8988T (cell line): ENCODE measurements around the gene TSEN54.

ENCODE experiments used
- DNase-seq: peaks from one replicate; pipeline ENCODE4 v3.0.0; 2011

TSEN54 gene

GRCh38 chr17:75489511-75489955, 26.8 kb upstream of the TSEN54 start:
- DNase-seq: no peak

- no peak for DNase-seq
Observed at GRCh38 chr17:75490173-75490743, 26.1 kb upstream of the TSEN54 start.

GRCh38 chr17:75490953-75491649, 25.2 kb upstream of the TSEN54 start:
- DNase-seq: no peak

DNA sequence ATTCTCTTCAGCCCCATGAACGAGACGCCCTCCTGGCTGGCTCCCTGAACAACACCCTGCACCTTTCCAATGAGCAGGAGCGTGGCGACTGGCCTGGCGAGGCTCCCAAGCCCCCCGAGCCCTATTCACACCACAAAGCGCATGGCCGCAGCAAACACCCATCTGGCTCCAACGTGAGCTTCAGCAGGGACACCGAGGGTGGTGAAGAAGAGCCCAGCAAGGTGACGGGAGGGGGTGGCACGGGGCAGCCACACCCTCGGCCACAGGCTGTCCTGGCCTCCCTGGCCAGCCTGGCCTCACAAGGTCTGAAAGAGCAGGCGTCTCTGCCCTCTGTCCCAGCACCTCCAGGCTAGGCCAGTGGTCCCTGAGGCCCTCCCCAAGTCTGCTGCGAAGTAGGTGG, 24.6 kb upstream of the TSEN54 start:
- no peak for DNase-seq

- no peak for DNase-seq
Observed at GRCh38 chr17:75492555-75493168, 23.7 kb upstream of the TSEN54 start.

GRCh38 chr17:75493476-75494129, 22.7 kb upstream of the TSEN54 start:
- no peak for DNase-seq

DNA sequence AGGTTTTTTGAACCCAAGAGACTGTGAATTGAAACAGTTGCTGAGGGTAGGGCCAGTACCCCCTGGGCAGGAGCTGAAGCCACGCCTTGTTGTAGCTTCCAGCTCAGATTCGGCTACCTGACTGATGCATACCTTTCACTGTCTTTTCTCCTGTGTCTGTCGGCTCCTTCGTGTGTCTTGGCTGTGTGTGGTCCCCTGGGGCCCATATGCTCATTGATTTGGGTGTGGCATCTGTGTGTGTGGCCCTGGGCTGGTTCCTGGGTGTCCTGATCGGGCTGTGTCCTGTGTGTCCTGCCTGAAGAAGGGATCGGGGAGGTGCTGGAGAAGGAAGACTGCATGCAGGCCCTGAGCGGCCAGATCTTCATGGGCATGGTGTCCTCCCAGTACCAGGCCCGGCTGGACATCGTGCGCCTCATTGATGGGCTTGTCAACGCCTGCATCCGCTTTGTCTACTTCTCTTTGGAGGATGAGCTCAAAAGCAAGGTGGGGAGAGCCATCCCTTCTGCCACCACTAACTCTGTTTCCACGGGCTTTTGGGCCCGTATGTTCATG, 21.9 kb upstream of the TSEN54 start:
- no peak for DNase-seq

- no peak for DNase-seq
Observed at GRCh38 chr17:75496005-75496404, 20.3 kb upstream of the TSEN54 start.

GRCh38 chr17:75498039-75498725, 18.1 kb upstream of the TSEN54 start:
- DNase-seq: no peak

DNA sequence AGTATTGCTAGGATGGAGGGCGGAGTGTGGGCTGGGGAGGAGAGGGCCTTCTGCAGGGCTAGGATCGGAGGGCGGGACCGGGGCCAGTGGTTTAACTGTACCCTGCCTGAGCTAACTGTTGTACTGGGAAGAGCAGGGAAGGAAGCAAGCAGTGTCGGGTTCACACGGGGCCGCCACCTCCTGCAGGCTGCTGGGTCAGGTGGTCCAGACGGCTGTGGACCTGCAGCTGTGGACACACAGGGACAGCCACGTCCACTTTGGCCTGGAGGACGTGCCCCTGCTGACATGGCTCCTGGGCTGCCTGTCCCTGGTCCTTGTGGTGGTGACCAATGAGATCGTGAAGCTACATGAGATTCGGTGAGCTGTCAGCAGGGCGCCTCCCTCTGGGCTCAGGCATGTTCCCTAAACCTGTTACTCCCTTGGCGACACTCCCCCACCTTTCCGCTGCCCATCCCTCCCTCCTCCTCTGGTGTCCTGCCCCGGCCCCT, 17.6 kb upstream of the TSEN54 start:
- DNase-seq: no peak

DNA sequence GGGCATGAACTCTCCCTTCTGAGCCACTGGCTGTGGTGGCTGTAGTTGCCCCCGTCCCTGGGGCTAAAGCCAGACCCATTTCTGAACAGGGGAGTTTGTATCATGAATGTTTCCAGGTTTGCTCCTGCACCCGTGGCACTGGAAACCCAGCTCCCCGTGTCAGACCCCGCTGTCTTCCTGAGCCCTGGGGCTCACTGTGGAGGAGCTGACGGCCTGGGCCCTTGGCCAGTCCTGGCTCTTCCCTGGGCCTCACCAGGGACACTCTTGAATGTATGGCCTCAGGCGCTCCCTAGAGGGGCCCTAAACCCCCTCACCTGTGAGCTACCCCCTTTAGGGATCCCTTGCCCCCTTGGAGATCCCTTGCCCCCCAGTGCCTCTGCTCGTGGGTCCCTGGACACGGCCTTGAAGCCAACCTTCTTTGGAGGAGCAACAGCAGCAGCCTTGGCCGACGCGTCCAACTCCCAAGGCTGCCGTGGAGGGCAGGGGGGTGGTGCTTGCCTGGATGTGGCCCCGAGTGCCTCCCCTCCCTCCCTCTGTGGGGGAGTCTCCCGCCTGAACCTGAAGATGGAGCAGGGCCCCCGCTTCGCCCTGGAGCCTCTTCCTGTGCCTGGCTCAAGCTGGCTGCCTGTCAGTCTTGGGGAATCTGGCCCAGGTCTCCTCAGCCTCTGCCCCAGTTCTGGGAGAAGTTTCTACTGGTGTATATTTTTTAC, 16.9 kb upstream of the TSEN54 start:
- no peak for DNase-seq

DNA sequence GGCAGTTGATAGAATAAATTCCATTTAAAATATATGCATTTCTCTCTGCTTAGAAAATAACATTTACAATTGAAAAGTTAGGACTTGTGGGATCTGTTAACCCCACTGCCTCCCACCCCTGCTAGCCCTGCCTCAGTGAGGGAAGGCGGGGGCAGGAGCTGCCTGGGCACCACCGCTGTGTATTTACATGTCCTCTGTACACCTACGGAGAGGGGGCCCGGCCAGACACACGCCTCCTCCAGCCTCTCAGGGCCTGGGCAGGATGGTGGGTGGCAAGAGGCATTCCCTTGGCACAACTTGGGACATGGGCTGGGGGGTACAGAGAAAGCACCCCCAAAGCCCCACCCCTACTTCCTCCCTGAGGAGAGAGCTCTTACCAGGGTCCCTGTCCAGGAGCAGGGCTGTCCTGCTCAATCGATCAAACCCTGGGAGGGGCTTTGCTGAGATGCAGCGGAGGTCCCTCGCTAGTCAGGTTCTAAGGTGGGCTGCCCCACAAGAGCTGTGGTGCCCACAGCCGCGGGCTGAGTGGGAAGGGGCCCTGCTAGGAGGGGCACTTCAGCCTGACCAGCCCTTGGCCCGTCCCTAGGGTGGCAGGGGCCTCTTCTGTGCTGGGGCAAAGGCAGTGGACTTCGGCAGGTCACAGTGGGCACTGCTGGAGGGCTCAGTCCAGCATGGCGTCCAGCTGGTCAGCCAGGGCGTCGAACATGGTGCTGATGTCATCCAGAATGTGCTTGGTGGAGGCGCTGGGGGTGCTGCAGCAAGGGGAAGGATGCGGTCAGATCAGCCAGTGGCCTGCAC, 15.7 kb upstream of the TSEN54 start:
- DNase-seq: no peak

DNA sequence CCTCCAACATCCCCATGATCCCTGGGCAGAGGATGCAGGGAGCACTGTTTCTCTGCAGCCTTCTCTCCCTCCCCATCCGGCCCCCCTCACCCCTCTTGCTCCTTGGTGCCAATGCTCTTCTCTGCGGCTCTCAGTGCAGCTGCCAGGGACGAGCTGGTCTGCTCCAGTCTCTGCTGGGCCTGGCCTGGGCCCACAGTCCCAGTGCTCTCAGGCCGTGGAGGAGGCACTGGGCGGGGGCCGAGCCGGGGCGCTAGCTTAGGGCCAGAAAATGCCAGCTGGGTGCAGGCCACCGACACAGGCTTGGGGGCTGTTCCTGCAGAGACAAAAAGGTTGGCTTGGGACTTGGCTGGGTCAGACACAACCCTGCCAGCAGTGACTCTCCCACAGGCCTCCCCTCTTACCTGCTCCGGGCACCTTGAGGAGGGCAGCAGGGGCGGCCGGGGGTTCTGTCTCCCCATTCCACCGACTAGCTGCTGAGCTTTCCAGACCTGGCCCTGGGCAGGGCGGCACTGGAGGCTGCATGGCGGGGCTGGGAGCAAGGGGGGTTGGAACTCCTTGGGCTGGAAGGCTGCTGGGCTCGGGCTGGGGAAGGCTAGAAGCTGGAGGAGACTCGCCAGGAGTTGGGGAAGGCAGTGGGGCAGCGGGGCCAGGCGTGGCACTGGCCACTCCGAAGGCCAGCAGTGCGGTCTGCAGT, 14.8 kb upstream of the TSEN54 start:
- no peak for DNase-seq

DNA sequence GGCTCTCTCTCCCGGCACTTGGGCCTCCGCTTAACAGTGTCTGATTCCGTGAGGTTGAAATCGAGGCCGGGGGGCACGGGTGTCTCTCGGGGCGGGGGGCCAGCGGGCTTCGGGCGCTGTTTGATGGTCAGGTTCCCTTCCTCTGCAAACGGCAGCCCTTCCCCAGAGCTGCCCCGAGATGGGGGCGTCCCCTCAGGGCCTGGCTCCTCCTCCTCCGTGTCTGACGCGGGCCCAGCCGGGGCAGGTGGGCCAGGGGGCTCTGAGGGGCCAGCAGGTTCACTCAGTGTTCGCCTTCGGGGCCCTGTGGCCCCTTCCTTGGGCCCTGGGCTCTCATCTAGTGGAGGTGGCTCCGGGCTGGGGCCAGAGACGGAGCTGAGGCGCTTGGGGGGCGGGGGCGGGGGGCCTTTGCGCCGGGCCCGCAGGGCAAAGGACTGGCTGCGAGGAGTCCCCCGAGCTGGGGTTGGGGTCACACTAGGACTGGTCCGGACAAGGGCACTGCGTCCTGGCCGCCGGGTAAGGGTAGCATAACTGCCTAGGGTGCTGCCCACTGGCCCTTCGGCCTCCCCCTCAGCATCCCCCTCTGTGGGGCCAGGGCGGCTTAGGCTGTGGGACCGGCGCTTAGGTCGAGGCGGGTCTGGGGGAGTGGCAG, 14.1 kb upstream of the TSEN54 start:
- no peak for DNase-seq

GRCh38 chr17:75502721-75503329, 13.5 kb upstream of the TSEN54 start:
- DNase-seq: no peak

- no peak for DNase-seq
Observed at GRCh38 chr17:75503337-75503950, 12.9 kb upstream of the TSEN54 start.

DNA sequence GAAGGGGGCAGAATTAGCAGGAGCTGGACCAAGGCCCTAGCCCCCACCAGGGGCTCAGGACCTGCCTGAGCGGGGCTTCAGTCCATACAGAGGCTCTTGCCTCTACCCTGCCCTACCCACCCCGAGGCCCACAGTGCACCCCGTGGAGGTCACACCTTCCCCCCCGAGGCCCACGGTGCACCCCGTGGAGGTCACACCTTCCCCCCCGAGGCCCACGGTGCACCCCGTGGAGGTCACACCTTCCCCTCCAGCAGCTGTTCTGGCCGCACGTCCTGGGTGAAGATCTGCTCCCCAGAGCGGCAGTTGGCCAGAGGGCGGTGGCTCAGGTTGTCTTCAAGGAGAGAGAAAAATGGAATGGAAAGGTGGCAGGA, 12.4 kb upstream of the TSEN54 start:
- no peak for DNase-seq

GRCh38 chr17:75504347-75505151, 11.8 kb upstream of the TSEN54 start:
- peak; percentile 89 for DNase-seq

GRCh38 chr17:75505152-75505409, 11.2 kb upstream of the TSEN54 start:
- DNase-seq: no peak
